Fibroblast of mammary gland (primary cell): ENCODE results near the gene IQGAP2.
A peak's percentile ranks its signal among the peaks of the same experiment; 100 is the strongest.

Source experiments
- DNase-seq: peaks from one replicate; pipeline ENCODE4 v3.0.0-alpha.2; 2010; ENCODE audit warnings: low read depth
- H3K4me3 ChIP-seq: 2 replicates; pipeline ENCODE4 v1.5.1; 2011; ENCODE audit warnings: low read depth, mild to moderate bottlenecking, low read length, moderate library complexity; ENCODE audit not compliant: control insufficient read depth
- CTCF ChIP-seq: conservative IDR thresholded peaks from 2 replicates; pipeline ENCODE4 v1.5.1; 2011; ENCODE audit warnings: low read depth, low read length, inconsistent platforms; ENCODE audit not compliant: control insufficient read depth, insufficient read depth

Gene IQGAP2

GRCh38 chr5:76715736-76716455, 312.8 kb downstream of the IQGAP2 start, which contains the start of gene F2R:
Gene F2R (plus strand): TSS chr5:76716126. CDS start chr5:76716308, 182 bp downstream.
- DNase-seq = peak; percentile 71
- H3K4me3 ChIP-seq = peak within 1 kb of the TSS; percentile 89
- peak; percentile 30 for TF ChIP-seq CTCF

- peak overlapping the region; percentile 89 for H3K4me3 ChIP-seq
- no peak for TF ChIP-seq CTCF
- DNase-seq = no peak
Measured at GRCh38 chr5:76716456-76717157, 313.5 kb downstream of the IQGAP2 start.

GRCh38 chr5:76717222-76718083, 314.4 kb downstream of the IQGAP2 start:
- no peak for DNase-seq
- peak overlapping the region; percentile 89 for H3K4me3 ChIP-seq
- no peak for TF ChIP-seq CTCF

GRCh38 chr5:76718381-76718832, 315.3 kb downstream of the IQGAP2 start:
- peak; percentile 24 for DNase-seq
- H3K4me3 ChIP-seq = no peak overlapping the region
- no peak for TF ChIP-seq CTCF

DNA sequence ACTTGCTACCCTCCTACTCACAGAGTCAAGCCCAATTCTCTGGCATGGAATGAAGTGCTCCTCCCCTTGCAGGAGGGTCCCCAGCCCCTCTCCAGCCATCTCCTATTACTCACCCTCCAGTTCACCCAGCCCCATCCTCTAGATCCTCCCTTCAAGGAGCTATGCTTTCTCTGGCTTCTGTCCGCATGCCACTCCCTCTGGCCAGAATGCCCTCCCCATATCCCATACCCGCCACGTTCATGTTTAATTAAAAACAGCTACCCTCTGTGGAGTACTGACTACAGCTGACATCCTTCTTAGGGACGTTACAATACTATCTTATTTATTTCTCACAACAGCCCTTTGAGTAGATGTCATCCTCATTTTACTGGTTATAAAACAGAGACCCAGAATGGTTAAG, 315.8 kb downstream of the IQGAP2 start:
- no peak for TF ChIP-seq CTCF
- DNase-seq = no peak
- no peak overlapping the region for H3K4me3 ChIP-seq

DNA sequence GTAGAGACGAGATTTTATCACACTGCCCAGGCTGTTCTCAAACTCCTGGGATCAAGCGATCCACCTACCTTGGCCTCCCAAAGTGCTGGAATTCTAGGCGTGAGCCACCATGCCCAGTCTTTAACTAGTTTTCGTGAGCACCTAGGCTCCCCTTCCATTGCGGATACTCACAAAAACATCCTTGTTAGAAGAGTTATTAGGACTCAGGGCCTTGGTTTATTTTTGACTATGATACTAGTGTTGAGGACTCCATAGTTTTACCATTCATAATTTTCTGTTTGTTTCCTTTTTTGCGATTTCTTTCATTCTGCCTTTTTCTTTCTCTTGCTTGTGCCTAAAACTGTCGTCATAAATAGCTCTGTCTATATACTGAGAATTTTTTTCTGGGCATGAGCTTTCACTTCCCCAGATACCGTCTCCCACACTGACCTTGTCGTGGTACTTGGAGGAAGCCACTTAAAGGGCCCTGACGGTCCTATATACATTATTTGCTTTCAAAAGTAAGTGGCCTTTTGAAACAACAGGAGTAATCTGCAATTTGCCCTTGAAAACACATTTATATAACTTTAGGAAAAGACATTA, 318.0 kb downstream of the IQGAP2 start:
- no peak for TF ChIP-seq CTCF
- no peak overlapping the region for H3K4me3 ChIP-seq
- no peak for DNase-seq
